ENCODE measurements around the gene GIMAP1. TPM values are rescaled to one million over a fixed set of nuclear protein-coding genes. Genes with fewer than 3 reads are reported as not detected.

The GIMAP1 gene
- total RNA-seq, 1 experiment from 2014 or later = not detected

DNA sequence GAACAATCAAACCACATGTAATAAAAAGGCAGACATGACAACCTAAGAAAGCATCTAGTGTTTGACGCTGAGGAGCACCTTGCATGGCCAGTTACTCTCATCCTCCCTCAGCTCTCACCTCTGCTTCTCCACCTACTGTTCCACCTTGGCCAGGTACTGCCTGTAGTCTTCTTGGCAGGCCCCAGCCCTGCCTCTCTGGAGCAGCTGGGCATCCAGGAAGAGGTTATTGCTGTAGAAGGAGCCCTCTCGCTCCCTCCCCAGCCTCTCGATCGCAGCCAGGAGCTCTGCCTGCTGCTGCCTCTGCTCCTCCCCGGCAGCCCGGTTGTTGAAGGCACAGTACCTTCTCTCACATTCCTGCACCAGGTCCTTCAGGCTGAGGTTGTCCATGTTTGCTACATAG lies 30.5 kb downstream of the GIMAP1 start:
- DNase-seq (ENCODE audit: low spot score) = no peak

DNA sequence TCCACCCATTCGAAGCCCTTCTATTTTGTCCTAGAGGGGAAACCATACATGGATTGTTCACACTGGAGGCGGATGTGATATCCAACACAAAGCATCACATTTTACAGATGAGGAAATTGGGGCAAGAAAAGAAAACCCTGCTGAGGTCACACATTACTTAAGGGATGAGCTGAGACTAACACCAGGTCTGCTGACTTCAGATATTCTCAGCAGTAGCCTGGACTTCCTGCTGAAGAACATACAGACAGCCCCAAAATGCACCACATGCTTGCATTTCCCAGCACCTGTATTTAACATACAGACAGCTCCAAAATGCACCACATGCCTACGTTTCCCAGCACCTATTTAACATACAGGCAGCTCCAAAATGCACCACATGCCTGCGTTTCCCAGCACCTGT lies 32.0 kb downstream of the GIMAP1 start:
- no peak for DNase-seq (ENCODE audit: low spot score)

DNA sequence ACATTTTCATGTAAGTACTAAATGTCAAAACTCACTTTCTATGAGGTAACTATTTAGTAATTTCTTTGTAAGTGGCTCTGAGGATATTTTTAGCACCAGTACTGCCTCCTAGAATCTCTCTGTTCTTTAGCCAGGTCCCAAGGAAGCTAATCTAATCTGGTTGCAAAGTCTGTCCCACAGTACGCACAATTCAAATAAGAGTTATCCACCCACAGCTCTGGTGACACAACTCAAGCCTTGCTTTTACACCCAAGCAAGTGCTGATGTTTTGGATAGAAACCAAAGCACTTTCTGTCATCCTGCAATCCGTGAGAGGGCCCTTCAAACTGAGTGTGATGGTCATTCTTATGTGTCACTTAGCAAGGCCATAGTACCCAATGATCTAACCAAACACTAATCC lies 35.3 kb downstream of the GIMAP1 start:
- DNase-seq (ENCODE audit: low spot score) = no peak

DNA sequence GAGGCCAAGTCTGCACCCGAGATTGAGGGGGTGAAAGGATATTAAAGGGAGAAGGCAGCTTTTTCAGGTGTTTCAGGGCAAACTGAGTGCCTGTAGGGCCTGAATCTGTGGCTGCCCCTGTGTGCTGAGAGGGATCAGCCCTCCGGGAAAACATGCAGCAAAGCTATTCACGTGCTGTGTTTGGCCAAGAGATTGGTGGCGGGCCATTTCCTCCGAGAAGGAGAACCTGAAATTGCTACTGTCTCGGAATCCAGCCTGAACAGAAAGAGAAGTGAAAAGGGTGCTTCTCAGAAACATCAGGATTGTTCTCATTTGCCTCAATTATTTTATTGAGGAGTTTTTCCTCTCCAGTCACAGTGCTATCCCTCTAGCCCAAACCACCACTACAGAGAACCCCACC lies 36.8 kb downstream of the GIMAP1 start:
- DNase-seq (ENCODE audit: low spot score) = no peak

DNA sequence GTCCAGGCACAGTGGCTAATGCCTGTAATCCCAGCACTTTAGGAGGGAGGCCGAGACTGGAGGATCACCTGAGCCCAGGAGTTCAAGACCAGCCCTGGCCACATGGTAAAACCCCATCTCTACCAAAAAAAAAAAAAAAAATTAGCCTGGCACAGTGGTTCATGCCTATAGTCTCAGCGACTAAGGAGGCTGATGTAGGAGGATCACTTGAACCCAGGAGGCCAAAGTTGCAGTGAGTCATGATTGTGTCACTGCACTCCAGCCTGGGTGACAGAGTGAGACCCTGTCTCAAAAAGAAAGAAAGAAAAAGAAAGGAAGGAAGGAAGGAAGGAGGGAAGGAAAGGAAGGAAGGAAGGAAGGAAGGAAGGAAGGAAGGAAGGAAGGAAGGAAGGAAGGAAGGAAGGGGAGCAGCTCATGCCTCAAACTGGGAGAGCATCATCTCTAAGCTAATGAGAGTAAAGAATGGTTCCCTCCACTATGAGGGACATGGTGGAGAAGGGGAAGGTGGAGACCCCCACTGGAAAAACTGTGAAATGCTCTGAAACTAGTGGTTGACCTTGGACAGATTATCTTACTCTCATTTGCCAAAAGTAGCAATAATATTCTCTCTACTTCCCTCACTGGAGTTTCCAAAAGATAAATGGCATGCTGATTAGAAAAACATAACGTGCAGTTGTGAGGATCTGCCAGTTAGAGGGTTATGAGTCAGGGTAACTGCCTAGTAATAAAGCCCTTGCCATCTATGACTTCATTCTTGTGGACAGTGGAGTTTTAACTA lies 37.6 kb downstream of the GIMAP1 start:
- DNase-seq (ENCODE audit: low spot score) = peak; percentile 23

DNA sequence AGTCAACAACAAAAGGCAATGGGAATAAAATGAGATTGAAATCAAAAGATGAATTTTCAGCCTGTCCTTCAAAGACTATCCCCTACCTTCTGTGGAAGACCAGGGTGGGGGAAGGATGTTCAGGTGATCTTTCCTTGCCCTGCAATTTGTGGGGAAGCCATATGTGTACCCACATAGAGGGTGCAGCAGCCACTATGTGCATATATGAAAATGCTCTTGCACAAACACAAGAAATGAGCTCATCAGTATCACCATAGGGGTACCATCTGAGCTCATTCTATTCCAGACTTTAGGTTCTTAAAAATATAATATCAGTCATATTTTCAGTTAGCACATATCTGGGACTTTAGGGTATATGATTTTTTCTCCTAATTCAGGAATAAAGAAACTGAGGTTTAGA lies 38.5 kb downstream of the GIMAP1 start:
- no peak for DNase-seq (ENCODE audit: low spot score)

DNA sequence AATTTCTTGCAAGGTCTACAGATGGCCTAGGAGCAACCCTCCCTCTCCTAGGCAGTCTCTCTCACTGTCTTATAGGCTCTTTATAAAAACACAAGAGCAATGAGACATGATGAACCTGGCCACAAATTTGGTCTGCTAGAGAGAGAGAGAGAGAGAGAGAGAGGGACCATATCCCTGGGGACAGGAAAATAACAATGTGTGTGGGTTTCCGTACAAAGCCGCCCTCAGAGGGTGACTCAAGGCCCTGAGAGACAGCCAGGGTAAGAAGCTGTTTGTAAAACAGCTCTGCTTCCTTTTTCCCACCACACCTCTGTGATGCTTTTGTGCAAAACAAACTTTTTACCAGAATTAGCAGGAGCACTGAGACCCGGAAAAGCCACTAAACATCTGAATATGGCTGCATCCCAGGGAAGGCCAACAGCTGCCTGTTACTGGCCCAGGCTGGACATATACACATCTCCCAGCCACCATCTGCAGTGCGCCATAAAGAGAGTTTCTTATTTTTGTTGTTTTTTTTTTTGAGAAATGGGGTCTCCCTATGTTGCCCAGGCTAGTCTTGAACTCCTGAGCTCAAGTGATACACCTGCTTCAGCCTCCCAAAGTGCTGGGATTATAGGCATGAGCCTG lies 39.2 kb downstream of the GIMAP1 start:
- DNase-seq (ENCODE audit: low spot score) = no peak

DNA sequence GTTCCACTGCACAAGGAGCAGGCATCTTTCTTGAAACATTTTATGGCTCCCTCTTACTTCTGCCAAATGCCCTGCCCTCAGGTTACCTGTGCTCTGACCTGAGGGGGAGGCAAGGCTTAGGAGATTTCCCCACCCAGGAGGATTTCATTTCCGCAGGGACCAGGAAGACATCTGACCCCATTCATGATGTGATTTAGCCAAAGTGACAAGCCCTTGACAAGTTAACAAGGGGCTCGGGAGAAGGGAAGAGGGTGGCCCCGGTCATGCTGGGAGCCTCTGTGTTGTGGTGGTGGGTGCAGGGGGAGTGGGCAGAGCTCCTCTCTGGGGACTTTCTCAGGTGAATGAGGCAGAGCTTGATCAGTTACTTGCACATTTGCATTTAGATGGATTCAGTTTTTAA lies 39.8 kb downstream of the GIMAP1 start:
- no peak for DNase-seq (ENCODE audit: low spot score)

DNA sequence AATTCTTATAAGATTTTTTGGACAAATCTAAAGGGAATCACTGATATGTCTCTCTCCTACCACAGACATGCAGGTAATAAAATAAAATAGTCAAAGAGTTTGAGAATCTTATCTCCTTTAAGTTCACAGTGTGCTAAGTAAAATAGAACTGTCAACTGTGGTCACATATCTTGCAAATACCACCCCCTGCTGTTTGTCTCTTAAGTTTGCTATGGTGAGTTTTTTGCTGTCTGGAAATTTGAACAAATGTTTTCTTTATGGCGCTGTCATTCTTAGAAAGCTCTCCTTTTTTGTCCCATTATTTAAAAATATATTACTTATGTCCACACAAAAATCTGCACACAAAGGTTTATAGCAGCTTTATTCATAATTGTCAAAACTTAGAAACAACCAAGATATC lies 40.4 kb downstream of the GIMAP1 start:
- DNase-seq (ENCODE audit: low spot score) = peak; percentile 44

DNA sequence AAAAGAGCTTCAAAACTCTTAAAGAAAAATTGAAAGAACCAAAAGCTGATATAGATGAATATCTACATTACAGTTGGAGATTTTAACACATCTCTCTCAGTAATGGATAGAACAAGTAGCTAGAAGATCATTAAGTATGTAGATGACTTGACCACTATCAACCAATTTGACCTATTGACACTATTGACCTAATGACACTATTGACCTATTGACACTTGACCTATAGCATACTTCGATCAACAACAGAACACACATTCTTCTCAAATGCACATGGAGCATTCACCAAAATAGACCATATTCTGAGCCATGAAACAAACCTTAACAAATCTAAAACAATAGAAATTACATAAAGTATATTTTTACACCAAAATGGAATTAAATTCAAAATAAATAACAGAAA lies 43.1 kb downstream of the GIMAP1 start:
- no peak for DNase-seq (ENCODE audit: low spot score)

DNA sequence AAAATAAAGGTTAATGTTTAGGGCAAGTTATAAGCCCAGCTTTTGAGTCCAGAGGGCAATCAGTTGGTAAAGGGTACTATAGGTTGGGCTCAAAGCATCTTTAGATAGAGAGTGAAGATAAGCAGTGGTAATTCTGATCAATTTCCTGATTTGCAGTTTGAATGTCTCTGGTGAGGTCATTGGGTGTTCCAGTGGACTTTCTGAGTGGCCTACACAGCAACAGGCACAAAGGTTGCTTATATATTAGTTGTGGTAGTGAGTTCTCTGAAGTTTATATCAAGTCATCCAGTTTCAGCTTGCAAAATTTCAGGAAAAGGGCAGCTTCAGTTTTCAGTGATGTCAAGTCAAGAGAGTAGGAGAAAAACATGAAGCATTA lies 49.9 kb downstream of the GIMAP1 start:
- no peak for DNase-seq (ENCODE audit: low spot score)

DNA sequence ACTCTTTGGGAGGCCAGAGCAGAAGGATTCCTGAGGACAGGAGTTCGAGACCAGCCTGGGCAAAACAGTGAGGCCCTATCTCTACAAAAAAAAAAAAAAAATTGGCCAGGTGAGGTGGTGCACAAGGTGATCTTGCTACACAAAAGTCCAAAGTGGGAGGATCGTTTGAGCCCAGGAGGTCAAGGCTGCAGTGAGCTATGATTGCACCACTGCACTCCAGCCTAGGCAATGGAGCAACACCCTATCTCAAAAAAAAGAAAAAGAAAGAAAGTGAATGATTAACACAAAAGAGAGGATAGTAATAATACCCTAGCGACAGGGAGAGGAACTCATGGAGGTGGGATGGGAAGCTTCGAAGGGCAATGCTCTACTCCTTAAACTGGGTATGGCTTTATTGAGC lies 53.4 kb downstream of the GIMAP1 start:
- no peak for DNase-seq (ENCODE audit: low spot score)

Other genes starting within 250 kb of the GIMAP1 start
- gene GIMAP7, start 201.7 kb upstream of the GIMAP1 start, total RNA-seq (2014; rRNA removed; shearing (Covaris generic)) = not detected in 2 replicates
- not detected in 2 replicates for gene GIMAP4, start 149.2 kb upstream of the GIMAP1 start, total RNA-seq (2014; rRNA removed; shearing (Covaris generic))
- gene GIMAP6, start 84.2 kb upstream of the GIMAP1 start, total RNA-seq (2014; rRNA removed; shearing (Covaris generic)) = not detected in 2 replicates
- gene GIMAP2, start 30.9 kb upstream of the GIMAP1 start, total RNA-seq (2014; rRNA removed; shearing (Covaris generic)) = not detected in 2 replicates
- gene GIMAP5, start 20.8 kb downstream of the GIMAP1 start, total RNA-seq (2014; rRNA removed; shearing (Covaris generic)) = not detected in 2 replicates
- 1.0 and 2.0 TPM in 2 replicates for gene TMEM176B, start 83.8 kb downstream of the GIMAP1 start, total RNA-seq (2014; rRNA removed; shearing (Covaris generic))
- gene TMEM176A, start 84.2 kb downstream of the GIMAP1 start, total RNA-seq (2014; rRNA removed; shearing (Covaris generic)) = 0.39 and 0.79 TPM in 2 replicates
- gene AOC1, start 135.9 kb downstream of the GIMAP1 start, total RNA-seq (2014; rRNA removed; shearing (Covaris generic)) = 25.2 and 25.8 TPM in 2 replicates